Measurements from ENCODE around the gene PAIP2.
"Not testable (repeated sequence)": the region's sequence is repeated elsewhere in the genome, so short reads cannot be mapped to it uniquely, and the experiment has no call there.

Gene PAIP2

DNA sequence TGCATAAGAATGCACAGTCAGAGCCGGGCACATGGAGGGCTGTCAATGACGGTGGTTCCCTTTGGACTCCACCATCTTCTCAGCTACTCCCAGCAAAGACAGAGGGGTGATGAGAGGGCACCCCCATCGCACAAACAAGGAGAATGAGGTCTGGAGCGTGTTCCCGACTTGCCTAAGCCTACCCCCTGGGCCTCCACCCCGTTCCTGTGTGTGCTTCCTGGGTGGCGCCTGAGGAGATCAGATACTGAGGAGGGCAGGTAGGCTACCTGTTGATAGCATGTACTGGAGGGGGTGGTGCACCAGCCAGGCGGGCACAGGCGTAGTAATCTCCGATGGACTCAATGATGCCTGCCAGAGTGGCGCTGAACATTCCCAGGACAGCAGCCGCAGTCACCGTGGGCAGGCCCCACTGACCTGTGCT lies 37.3 kb downstream of the PAIP2 start:
- no peak for DNase-seq (ENCODE audit: low spot score)

DNA sequence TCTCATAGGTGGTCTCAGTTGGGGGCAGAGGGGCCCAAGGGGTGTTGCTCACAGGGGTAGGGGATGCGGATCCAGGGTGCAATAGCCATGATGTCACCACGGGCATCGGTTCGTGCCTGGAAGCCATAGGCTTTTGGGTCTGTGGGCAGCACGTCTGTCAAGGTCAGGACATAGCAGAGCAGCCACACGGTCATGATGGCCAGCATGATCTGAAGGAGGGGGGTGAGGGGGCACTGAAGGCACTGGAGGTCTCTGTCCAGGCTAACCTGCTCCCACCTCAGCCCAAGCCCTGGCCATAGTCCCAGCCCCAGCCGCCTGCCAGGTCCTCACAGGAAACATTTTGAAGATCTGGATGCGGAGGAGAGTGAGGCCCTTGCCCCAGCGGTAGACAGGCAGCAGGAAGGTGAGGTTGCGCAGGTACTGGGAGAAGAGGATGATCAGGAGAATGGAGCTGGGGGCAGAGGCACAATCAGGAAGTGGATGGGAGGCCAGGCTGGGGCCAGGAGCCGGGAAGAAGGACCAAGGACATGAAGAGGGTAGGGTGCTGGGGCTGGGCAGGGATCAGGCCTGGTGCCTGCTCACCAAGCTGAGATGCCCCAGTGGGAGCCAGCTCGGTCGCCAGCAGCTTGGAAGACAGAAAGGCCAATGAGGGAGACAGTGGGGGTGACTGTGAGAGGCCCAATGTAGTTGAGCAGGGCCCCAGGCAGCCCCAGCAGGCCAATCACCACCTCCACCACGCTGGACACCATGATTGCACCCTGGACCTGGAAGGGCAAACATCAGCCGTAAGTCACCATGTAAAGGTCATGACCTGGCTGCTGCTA lies 38.2 kb downstream of the PAIP2 start:
- no peak for DNase-seq (ENCODE audit: low spot score)

DNA sequence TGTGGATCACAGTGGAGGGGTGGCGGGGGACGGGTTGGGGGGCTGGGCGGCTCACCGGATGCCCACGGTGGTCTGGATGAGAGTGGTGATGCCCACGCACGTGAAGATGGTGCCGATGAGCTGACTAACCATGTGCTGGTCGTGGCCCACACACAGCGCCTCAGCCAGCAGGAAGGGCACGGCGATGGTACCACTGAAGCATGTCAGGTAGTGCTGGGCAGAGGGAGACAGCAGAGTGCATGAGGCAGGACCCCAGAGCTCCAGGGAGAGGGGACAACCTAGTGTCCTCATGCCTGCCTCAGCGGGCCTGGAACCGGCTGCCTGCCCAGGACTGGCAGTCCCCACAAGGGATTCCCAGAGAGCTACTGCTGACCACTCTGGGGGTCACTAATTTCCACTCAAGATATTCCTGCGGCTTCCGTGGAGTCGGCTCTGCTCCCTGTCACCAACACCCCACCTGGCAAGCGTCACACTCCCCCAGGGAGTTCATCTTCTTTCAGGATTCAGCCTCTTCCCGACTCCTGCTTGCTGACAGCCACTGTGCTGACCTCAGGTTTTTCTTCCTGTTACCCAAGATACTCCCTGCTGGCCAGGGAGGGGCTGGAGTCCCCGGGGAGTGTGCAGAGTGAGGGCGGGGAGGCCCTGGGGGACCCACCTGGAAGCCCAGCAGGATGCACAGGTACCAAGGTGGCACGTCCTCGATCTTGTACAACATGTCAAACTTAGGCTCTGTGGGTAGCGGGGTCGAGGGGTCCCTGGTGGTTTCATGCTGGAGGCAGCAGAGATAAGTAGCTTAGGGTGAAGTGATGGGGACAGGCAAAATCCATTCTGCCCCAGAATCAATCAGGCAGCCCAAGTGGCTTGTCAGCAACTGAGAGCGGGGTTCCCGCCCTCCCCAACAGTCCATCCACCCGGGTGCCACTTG lies 40.4 kb downstream of the PAIP2 start:
- DNase-seq (ENCODE audit: low spot score), result no peak

DNA sequence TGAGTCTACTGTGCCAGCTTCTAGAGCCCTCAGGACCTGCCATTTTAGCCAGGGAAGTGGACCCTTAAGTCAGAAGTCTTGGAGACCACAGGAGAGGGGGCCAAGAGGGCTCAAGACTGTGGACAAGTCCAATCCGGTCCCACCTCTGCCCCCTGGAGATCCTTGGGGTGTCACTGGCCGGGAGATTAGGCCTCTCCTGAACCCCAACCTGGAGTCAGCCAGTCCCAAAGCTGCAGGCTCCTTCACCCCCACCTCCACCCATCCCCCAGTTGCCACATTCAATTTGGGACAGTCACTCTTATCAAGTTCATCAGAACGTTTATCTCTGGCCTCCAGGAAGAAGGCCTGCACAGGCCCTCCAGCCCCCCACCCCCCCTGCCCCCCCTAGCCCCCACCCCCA lies 41.2 kb downstream of the PAIP2 start:
- DNase-seq (ENCODE audit: low spot score), result no peak

DNA sequence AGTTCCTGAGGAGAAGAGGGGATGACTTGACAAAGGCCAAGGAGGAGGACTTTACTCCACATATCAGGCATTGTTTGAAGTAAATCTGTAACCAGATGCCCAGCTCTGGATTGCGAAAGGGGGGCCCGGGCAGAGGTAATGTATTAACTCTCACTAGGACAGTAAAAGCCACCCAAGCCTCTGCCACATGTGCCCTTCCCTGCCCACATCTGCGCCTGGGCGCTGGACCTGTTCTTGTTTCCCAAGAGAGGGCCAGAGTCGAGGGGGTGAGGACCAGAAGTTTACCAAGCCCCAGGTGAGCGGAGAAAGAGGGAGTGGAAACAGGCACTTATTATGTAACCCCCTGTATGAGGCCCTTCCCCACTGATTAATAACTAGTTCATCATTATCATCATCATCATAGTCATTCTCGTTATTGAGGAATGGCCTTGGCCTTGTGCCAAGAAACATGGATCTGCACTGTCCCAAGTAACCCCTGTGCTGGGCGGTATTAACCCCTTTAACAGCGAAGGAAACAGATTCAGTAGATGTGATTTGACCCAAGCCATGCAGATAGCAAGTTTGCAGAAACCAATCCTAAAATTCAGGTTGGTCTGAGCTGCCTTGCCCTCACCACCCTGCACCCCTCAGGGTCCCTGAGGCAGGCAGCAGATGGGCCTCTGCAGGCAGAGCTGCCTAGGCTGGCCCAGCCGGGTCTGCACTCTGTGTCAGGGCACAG lies 41.8 kb downstream of the PAIP2 start, which contains the start of gene SLC23A1:
Gene SLC23A1 (minus strand): TSS at position 23 of the 718 bp plus-strand sequence. CDS start 44 bp downstream, outside the sequence.
- DNase-seq (ENCODE audit: low spot score), result no peak

DNA sequence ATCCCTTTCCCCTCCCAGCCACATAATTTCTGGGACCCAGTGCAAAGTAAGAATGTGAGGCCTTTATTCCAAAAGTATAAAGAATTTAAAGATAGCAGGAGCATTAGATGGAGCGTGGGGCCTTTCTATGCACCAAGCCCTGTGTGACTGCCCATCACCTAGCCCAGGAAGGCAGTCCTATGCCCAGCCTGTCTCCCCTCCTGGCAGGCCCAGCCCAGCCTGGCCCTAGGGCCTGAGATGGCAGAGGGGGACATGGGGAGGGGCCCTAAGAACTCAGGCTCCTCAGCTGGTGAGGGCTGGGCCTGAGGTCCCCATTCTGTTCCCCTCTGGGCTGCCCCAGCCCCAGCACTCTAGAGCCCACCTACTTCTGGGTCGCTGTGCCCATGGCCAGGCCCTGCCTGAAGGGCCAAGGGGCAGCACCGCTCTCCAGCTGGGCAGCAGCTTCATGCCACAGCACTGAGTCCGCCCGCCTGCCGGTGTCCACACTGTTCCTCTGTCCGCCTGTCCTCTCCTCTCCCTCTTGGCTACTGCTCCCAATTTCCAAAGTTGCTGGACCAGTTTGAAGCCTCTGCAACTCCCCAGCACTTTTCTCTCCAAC lies 42.4 kb downstream of the PAIP2 start:
- DNase-seq (ENCODE audit: low spot score), result no peak

DNA sequence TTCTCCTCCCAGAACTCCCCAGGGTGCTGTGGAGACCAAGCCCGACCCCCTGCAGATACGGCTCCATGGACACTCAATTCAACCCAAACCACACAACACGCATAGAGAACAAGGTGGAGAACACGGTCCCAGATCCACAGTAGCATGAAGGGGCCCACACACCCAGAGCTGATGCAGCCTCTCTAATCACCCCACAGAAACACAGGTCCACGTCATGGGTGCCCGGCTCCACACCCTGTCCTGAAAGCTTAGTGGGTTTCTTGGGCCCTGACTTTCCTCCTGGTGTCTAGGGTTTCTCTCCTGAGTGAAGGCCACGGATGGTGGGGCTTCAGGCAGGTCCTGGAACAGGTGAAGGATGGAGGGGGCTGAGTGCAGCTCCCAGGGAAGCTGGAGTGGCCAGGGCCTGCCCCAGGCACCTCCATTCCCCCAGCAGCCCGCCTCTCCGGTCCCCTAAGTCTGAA lies 43.0 kb downstream of the PAIP2 start:
- DNase-seq (ENCODE audit: low spot score), result no peak

DNA sequence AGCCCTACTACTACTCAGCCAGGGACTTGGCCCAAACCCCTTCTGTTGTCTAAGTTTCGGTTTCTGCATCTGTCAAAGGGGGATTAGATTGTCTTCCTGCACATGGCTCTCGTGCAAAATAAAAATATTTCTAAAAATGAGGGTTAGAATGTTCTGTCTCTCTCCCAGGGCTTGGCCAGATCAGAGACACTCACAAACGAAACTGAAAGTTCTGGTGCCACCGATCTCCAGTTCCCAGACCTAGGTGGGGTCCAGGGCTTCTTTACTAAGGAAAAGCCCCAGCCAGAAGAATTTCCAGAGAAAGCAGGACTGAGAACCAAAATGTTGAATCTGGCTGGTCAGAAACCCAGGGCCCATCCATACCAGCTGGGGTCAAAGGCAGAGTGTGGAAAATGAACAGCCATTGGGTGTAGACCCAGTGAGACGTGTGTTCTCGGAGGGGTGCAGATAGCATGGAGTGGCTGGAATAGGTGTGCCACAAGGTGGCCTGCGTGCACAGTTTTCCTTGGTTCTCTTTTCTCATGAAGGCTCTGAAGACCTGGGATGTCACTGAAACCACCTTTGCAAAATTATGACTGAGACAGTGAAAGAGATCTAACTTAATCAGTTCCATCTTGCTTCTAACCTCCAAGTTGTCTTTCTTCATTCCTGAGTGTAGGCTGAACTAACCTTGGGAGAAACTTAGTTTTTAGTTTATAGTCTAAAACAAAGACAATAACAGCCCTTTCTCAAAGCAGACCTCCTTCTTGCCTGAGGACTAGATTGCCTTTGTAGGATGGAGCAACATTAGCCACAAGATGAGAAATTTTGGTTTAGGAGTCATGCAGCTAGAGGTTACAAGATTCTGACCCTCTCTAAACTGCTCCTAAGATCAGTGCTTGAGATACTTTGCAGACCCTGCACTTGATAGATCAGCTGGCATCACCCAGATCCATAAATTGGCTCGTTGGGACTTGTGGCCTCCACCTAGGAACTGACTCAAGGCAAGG lies 43.7 kb downstream of the PAIP2 start:
- DNase-seq (ENCODE audit: low spot score), result no peak

DNA sequence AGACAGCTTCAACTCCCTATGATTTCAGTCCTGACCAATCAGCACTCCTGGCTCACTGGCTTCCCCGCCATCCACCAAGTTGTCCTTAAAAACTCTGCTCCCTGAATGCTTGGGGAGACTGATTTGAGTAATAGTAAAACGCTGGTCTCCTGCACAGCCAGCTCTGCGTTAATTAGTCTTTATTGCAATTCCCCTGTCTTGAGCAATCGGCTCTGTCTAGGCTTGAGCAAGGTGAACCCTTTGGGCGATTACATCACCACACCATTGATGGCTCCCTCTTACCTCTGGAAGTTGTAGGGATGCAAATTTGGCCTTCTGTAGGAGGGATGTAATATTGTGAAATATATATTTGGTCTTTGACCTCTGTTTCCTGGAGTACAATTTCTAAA lies 44.4 kb downstream of the PAIP2 start:
- no peak for DNase-seq (ENCODE audit: low spot score)

DNA sequence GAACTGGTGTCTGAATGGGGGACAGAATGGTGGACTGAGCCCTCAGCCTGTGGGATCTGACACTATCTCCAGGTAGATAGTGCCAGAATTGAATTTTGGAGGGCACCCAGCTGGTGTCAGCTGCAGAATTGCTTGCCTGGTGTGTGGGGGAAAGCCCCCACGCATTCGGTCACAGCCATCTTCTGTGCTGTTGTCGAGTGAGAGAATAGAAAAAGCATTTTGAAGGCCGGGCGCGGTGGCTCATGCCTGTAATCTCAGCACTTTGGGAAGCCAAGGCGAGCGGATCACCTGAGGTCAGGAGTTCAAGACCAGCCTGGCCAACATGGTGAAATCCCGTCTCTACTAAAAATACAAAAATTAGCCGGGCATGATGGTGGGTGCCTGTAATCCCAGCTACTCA lies 45.3 kb downstream of the PAIP2 start:
- DNase-seq (ENCODE audit: low spot score), result not testable (repeated sequence)

DNA sequence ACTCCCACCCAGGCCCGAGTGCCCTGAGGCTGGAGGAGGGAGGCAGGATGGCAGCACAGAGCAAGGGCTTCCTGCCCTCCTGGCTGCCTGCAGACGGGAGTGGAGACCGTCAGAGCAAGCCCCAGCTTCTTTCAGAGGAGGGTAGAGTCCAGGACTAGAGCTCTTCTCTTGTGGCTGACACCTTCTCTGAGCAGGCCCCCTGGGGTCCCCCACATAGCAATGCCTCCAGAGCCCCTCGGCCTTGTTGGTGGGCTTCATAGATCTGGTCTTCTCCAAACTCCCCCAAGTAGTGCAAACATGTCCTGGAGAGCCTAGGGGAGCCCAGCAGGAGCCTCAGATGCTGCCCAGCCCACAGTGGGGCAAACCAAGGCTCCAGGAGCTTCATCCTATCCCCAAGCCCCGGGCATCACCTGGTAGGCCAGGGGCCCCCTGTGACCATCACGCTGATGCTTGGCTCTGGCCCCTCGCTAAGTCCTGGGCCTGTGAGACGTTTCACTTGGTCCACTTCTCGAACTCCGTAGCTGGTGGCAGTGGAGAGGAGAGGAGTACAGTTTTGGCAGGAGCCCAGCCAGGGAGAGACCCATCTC lies 46.0 kb downstream of the PAIP2 start:
- DNase-seq (ENCODE audit: low spot score), result no peak

DNA sequence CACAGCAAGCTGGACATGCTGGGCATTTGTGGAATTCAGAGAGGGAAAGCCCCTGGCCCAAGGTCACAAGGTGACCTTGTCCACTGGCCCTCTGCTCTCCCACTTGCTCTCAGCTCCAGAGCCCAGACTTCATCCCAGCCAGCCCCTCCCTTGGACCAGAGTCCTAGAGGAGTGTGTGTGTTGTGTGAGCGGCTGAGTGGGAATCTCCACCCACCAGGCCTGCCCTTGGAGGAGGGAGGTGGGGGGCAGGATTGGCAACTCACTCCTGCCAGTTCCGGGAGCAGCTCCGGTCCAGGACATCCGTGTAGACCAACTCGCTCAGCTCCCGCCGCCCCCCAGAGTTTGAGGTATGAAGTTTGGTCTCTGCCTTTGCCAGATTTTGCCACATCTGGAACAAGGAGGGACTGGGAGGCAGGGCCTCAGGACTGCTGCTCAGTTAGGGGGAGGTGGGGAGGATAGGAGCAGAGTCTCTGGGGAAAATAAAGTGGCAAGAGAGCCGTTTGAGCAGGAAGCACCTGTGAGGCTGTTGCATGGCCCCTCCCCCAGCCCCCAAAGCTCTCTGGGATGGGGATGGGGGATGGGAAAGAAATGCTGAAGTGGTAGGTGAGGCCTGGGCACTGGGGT lies 46.7 kb downstream of the PAIP2 start:
- DNase-seq (ENCODE audit: low spot score), result peak; percentile 63

DNA sequence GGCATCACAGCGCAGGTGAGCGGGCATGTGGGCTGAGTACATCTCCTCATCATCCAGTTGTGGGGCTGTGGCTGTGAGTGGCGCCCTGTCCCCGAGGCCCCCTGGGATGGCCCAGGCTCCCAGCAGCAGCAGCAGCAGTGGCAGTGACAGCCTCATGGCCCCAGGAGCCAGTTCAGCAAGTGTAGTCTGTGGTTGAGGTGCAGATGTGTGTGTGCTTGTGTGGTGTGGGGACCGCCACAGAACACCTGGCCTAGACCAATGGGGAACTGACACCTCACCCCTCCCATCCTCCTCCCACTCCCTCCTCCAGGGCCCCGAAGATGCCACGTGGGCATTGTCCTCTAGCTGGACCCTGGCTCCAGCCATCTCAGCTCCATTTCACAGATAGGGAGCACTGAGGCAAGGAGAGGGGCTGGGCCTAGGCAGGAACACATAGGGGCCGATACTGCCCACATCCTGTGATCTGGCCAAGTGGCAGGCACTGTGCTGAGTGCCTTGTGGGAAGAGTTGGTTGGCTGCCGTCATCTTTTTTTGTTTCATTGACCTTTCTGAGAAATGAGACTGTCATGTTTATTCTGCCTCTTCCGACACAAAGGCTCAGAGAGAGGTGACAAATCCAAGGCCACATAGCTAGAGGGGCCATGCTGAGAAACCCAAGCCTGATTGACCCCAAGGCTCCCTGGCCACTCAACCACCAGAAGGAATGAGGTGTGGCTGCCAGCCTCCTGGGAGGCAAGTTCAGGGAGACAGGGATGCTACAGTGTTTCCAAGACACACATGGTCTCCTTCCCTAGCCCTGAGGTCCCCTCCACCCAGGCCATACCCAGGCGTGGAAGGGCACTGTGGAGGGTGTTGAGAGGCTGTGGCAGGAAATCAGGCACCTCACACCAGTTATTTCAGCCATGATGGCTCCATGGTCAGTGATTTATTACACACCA lies 48.3 kb downstream of the PAIP2 start, which contains the start of gene MZB1:
Gene MZB1 (minus strand): TSS at position 213 of the 938 bp plus-strand sequence. CDS start 57 bp downstream, at position 156.
- DNase-seq (ENCODE audit: low spot score), result no peak

DNA sequence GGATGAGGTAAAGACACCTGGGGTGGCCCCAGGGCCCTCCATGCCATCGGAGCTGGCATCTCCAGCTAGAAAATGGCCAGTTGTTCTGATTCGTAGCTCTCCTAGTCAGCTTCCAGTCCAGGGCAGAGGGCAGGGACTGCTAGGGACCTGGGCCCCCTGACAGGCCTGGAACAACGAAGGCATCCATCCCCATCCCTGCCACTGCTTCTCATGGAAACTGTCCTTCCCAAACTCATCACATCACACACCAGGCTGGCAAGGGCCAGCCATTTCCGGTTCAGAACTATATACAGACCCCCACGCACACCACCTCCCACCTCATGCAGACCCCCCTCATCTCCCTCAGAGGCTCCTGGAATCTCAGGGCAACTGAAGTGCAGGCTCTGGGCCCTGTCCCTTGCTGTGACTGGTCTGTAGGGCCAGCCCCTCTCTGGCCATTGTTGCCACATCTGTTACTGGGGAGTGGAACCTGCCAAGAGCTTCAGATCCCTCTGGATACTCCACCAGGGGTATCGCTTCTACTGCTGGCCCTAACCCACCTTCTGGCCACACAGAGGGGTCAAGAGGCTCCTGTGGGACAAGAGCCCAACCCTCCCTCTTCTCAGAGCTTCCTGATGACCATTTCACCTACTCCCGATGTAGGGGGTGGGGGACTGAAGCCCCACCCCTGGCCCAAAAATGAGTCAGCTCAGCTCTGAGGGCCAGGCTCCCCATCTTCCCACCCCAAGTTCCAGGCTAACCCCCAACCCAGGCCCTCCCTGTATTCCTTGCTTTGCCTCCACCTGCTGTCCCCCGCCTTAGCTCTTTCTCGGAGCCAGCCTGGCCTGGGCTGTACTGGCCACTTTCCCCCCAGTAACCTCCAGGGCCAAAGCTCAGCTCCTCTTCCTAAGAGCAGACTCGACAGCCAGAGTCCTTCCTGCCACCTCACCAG lies 49.2 kb downstream of the PAIP2 start:
- DNase-seq (ENCODE audit: low spot score), result no peak

DNA sequence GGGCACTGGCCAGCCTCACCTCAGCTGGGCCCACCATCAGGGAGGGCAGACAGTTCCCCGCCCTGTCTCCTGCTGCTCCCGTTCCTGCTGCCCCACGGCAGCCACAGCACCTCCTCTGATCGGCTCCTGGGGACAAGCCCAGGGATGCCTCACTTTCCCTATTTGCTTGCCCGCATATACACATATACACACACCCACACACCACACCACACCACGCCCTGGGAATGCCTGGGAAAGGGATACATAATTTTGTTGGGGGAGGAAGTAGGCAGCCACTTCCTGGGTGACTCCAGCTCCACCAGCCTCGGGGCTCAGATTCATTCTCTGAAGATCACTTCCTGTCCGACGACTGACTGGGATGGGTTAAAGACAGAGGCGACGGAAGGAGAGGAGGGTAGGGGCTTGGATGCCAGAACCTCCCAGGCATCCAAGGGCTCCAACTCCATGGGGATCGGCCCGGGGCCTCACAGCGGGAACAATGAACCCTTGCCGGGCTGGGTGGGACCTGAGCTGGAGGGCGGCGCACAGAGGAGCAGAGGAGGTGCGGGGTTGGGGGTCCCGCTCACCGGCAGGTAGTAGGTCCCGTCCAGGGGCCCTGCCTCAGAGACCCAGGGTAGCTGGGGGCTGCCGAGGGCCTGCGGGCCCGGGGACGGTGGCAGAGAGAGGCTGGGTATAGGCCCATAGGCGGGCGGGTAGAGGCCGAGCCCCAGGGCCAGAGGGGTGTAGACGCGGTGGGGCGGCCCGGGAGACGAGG lies 50.1 kb downstream of the PAIP2 start:
- DNase-seq (ENCODE audit: low spot score), result no peak

DNA sequence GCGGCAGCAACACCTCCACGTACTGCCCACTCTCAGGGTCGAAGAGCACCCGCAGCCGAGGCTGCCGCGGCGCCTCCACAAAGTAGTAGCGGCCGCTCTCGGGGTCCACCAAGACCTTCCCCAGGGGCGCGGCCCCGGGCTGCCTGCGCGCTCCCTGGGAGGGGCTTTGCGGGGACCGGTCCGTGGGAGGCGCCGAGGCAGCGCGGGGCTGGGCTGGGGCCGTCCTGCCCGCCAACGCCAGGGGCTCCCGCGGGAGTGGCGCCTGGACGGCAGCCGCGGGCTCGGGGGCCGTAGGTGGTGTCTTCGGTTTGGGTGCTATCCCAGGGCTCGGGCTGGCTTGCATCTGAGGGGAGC lies 50.6 kb downstream of the PAIP2 start:
- DNase-seq (ENCODE audit: low spot score), result no peak

Measured in iPS-NIHi11 (cell line).